Amniotic epithelial cell (primary cell): ENCODE results near the gene LCNL1.
A peak's percentile ranks its signal among the peaks of the same experiment; 100 is the strongest.

ENCODE experiments used
- DNase-seq: peaks from one replicate; pipeline ENCODE4 v3.0.0-alpha.2; 2010; ENCODE audit warnings: low read depth

The LCNL1 gene

GRCh38 chr9:136982232-136983051 is at the start of gene LCNL1:
LCNL1 (plus strand) TSS chr9:136982993; CDS start chr9:136983587, 594 bp downstream.
- DNase-seq: no peak

- DNase-seq: no peak
These were observed 48.5 kb upstream of the LCNL1 start for GRCh38 chr9:136934277-136934676.

- DNase-seq: no peak
These were observed 47.1 kb upstream of the LCNL1 start for GRCh38 chr9:136935651-136936050.

GRCh38 chr9:136936645-136937170 is 46.1 kb upstream of the LCNL1 start:
- no peak for DNase-seq

- no peak for DNase-seq
These were observed 45.4 kb upstream of the LCNL1 start for GRCh38 chr9:136937186-136938001.

- no peak for DNase-seq
These were observed 43.3 kb upstream of the LCNL1 start for GRCh38 chr9:136939431-136939995.

GRCh38 chr9:136939996-136940525 is 42.7 kb upstream of the LCNL1 start:
- DNase-seq: no peak

- no peak for DNase-seq
These were observed 42.1 kb upstream of the LCNL1 start for GRCh38 chr9:136940526-136941230.

GRCh38 chr9:136941231-136942111 is 41.3 kb upstream of the LCNL1 start:
- no peak for DNase-seq

GRCh38 chr9:136942112-136942880 is 40.5 kb upstream of the LCNL1 start:
- no peak for DNase-seq

- no peak for DNase-seq
These were observed 39.9 kb upstream of the LCNL1 start for GRCh38 chr9:136942881-136943230.

GRCh38 chr9:136943291-136944211 is 39.2 kb upstream of the LCNL1 start:
- peak; percentile 5 for DNase-seq

- DNase-seq: peak; percentile 29
These were observed 38.6 kb upstream of the LCNL1 start for GRCh38 chr9:136944212-136944518.

GRCh38 chr9:136944519-136945332 is 38.1 kb upstream of the LCNL1 start, which contains the start of the genes C8G and FBXW5:
C8G (plus strand) TSS chr9:136945243; CDS start chr9:136945321, 78 bp downstream.
FBXW5 (minus strand) TSS chr9:136944738; CDS start chr9:136944083, 655 bp downstream.
- DNase-seq: peak; percentile 80

- DNase-seq: no peak
These were observed 37.2 kb upstream of the LCNL1 start for GRCh38 chr9:136945333-136946227.

- no peak for DNase-seq
These were observed 36.4 kb upstream of the LCNL1 start for GRCh38 chr9:136946228-136947027.
